Cerebellar nuclear complex (tissue), 1 donor: ENCODE measurements around the gene BAG5.
A peak's percentile ranks its signal among the peaks of the same experiment; 100 is the strongest.
"Not testable (repeated sequence)": the region's sequence is repeated elsewhere in the genome, so short reads cannot be mapped to it uniquely, and the experiment has no call there.

Experiments used
- DNase-seq, 2 experiments: peaks; one replicate each; lab custom pipeline; 2025; lab: John Stamatoyannopoulos, UW

The BAG5 gene

GRCh38 chr14:103534576-103535061, 27.8 kb downstream of the BAG5 start:
- DNase-seq: no peak

GRCh38 chr14:103533999-103534575, 28.4 kb downstream of the BAG5 start:
- peak in 1 of 2 experiments; percentile 17 for DNase-seq

GRCh38 chr14:103533137-103533998, 29.1 kb downstream of the BAG5 start:
- no peak for DNase-seq

- DNase-seq: no peak
Measured at GRCh38 chr14:103532216-103533136, 30.0 kb downstream of the BAG5 start.

DNA sequence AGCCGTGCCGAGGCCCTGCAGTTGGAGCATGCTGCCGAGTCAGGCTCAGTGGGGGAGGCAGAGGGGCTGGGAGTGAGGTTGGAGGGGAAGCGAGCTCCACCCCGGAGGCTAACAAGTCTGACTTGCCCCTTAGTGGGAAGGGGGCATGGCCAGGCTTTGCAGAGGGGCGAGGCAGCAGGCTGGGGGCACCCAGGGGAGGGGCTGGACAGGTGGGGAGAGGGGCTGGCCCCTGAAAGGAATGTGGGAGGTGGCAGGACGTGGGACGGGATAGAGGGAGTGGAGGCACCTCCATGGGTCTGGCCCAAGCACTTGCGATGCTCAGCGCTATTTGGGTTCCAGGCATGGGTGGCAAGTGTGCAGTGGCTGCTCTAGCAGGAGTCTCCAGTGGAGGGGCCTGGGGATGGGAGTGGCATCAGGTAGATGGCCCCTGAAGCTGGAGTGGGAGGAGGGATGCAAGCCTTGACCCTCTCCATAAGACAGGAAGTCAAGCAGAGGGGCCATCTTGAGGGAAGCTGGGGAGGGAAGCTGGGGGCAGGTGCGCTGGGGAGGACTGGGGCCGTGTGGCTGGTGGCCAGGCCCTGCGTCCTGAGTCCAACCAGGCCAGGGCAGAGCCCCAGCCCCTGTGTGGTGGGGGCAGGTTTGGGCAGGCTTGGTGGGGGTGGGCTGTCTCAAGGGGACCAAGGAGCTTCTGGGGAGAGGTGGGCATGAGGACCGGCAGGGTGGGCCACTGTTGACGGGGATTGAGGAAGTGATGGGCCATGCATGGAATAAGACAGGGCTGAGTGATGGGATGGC, 30.8 kb downstream of the BAG5 start:
- no peak for DNase-seq

GRCh38 chr14:103530831-103531230, 31.6 kb downstream of the BAG5 start:
- no peak for DNase-seq

- DNase-seq: no peak
Measured at GRCh38 chr14:103530390-103530789, 32.1 kb downstream of the BAG5 start.

DNA sequence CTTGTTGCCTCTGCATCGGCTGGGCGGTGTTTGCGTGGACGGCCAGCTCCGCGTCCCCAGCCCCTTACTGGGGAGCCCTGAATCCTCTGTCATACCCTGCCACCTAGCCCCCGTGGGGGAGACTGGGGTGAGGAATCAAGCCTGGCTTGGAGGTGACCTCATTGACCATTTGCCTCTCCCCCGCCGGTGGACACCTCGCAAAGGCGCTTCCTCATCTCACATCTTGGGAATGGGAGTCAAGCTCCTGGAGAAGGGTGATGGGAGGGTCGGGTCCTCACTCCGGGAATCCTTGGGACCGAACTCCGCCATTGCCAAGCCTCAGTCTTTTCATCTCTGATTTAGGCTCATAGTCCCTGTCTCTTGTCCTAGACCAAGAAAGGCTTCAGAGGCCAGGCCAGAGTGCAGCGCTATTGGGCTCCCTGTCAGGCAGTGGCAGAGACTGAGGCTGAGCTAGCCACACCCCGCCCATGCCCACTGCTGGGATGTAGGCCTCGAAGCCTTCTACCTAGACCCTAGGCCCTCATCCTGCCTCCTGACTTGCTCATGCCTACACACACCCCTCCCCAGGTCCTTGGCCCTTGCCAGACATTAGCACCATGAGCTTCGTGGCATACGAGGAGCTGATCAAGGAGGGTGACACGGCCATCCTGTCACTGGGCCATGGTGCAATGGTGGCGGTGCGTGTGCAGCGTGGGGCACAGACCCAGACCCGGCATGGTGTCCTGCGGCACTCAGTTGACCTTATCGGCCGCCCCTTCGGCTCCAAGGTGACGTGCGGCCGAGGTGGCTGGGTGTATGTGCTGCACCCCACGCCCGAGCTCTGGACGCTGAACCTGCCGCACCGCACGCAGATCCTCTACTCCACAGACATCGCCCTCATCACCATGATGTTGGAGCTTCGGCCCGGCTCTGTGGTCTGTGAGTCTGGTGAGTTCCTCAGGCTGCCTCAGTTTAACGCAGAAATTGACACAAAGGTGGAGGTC, 32.8 kb downstream of the BAG5 start:
- no peak for DNase-seq

GRCh38 chr14:103528587-103529382, 33.7 kb downstream of the BAG5 start, which contains the start of gene TRMT61A:
Gene TRMT61A, plus strand, starts transcription at chr14:103529196. Its CDS starts 783 bp downstream, at chr14:103529979.
- DNase-seq: peak; percentile 49 to 82

GRCh38 chr14:103528146-103528586, 34.3 kb downstream of the BAG5 start:
- DNase-seq: no peak

- no peak for DNase-seq
Measured at GRCh38 chr14:103527408-103528145, 34.9 kb downstream of the BAG5 start.

GRCh38 chr14:103526914-103527248, 35.6 kb downstream of the BAG5 start:
- no peak for DNase-seq

DNA sequence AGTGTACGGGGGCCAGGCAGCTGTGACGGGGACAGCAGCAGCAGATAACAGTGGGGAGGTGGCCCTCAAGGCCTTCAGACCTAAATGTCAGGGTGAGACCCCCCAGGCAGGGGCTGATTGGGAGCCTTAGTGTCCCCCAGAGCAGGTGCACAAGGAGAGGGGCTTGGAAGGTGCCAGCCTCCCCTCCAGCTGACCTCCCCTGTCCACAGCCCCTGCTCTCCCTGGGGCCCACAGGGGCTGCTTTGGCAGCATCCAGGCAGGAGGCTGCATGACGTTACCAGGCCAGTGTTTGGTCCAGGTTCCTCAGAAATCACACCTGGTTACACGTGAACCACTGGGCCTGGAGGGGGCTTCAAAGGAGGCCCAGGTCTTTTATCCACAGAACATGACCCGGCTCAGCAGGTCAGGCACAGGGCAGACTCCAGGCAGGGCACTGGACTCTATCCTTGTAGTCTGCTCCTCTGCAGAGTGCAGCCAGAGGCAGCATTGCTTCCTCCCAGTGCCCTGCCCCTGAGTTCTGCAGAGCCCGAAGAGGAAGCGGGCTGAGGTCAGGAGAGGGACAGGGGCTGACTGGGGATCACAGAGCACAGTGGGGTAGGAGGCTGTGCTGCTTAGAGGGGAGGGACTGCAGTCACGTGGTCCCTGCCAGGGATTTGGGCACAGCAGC, 36.1 kb downstream of the BAG5 start:
- DNase-seq: no peak

- DNase-seq: not testable (repeated sequence)
Measured at GRCh38 chr14:103525430-103526246, 36.8 kb downstream of the BAG5 start.

- no peak for DNase-seq
Measured at GRCh38 chr14:103524002-103524935, 38.2 kb downstream of the BAG5 start.

GRCh38 chr14:103523575-103523954, 38.9 kb downstream of the BAG5 start:
- no peak for DNase-seq
